Renal cortex interstitium (tissue), 15 donors: ENCODE results near the gene CTDSP1. TPM values are rescaled to one million over a fixed set of nuclear protein-coding genes. Genes with fewer than 3 reads are reported as not detected.

Experiments used
- DNase-seq, 11 donors: peaks; one replicate each; pipeline ENCODE4 v3.0.0-alpha.2; 2013; ENCODE audit warnings: low read depth in 9 of 11, low spot score in 4 of 11; ENCODE audit errors: extremely low read depth in 1 of 11
- long read RNA-seq, 16 experiments: transcript quantifications; one replicate each; lab custom pipeline, GENCODE V29; 2026
- polyA plus RNA-seq, 3 donors: library from polyadenylated mRNA; unstranded; fragments of 120-200 nt; gene quantifications; one replicate each; pipeline ENCODE4 v1.2.1, GENCODE V29; 2013; ENCODE audit not compliant: insufficient read length in 3 of 3

The CTDSP1 gene
- 100 to 1,000 TPM; 122 to 161 (median 157) TPM for polyA plus RNA-seq
- long read RNA-seq, donor 1, transcript CTDSP1-201 (7 exons, 2,638 nt), result major isoform, 11 of 45 reads
- long read RNA-seq, donor 1, partial matches to known transcripts, result 6 of 45 reads
- long read RNA-seq, donor 1, other reads (novel, unspliced or antisense), result 24 of 45 reads
- long read RNA-seq, donor 2, transcript CTDSP1-201 (7 exons, 2,638 nt), result major isoform, 11 of 63 reads
- long read RNA-seq, donor 2, partial matches to known transcripts, result 19 of 63 reads
- long read RNA-seq, donor 2, other reads (novel, unspliced or antisense), result 28 of 63 reads
- long read RNA-seq, donor 3, transcript CTDSP1-201 (7 exons, 2,638 nt), result major isoform, 18 of 102 reads
- long read RNA-seq, donor 3, partial matches to known transcripts, result 38 of 102 reads
- long read RNA-seq, donor 3, other reads (novel, unspliced or antisense), result 42 of 102 reads
- long read RNA-seq, donor 4, transcript CTDSP1-201 (7 exons, 2,638 nt), result major isoform, 8 of 33 reads
- long read RNA-seq, donor 4, partial matches to known transcripts, result 5 of 33 reads
- long read RNA-seq, donor 4, other reads (novel, unspliced or antisense), result 17 of 33 reads
- long read RNA-seq, donor 5, result 0 reads
- long read RNA-seq, donor 6, transcript CTDSP1-201 (7 exons, 2,638 nt), result major isoform, 13 of 43 reads
- long read RNA-seq, donor 6, partial matches to known transcripts, result 5 of 43 reads
- long read RNA-seq, donor 6, other reads (novel, unspliced or antisense), result 22 of 43 reads
- long read RNA-seq, donor 7, transcript CTDSP1-201 (7 exons, 2,638 nt), result major isoform, 11 of 165 reads
- long read RNA-seq, donor 7, partial matches to known transcripts, result 126 of 165 reads
- long read RNA-seq, donor 7, other reads (novel, unspliced or antisense), result 26 of 165 reads
- long read RNA-seq, donor 8, transcript CTDSP1-201 (7 exons, 2,638 nt), result major isoform, 18 of 92 reads
- long read RNA-seq, donor 8, partial matches to known transcripts, result 29 of 92 reads
- long read RNA-seq, donor 8, other reads (novel, unspliced or antisense), result 40 of 92 reads
- long read RNA-seq, donor 9, transcript CTDSP1-201 (7 exons, 2,638 nt), result major isoform, 19 of 57 reads
- long read RNA-seq, donor 9, partial matches to known transcripts, result 10 of 57 reads
- long read RNA-seq, donor 9, other reads (novel, unspliced or antisense), result 25 of 57 reads
- long read RNA-seq, donor 10, transcript CTDSP1-201 (7 exons, 2,638 nt), result major isoform, 13 of 183 reads
- long read RNA-seq, donor 10, partial matches to known transcripts, result 148 of 183 reads
- long read RNA-seq, donor 10, other reads (novel, unspliced or antisense), result 20 of 183 reads
- long read RNA-seq, donor 11, transcript CTDSP1-201 (7 exons, 2,638 nt), result major isoform, 13 of 27 reads
- long read RNA-seq, donor 11, partial matches to known transcripts, result 0 of 27 reads
- long read RNA-seq, donor 11, other reads (novel, unspliced or antisense), result 12 of 27 reads
- long read RNA-seq, donor 12, transcript CTDSP1-201 (7 exons, 2,638 nt), result major isoform, 5 of 20 reads
- long read RNA-seq, donor 12, partial matches to known transcripts, result 6 of 20 reads
- long read RNA-seq, donor 12, other reads (novel, unspliced or antisense), result 8 of 20 reads
- long read RNA-seq, donor 13, transcript CTDSP1-201 (7 exons, 2,638 nt), result major isoform, 24 of 137 reads
- long read RNA-seq, donor 13, partial matches to known transcripts, result 55 of 137 reads
- long read RNA-seq, donor 13, other reads (novel, unspliced or antisense), result 52 of 137 reads
- long read RNA-seq, donor 14, transcript CTDSP1-201 (7 exons, 2,638 nt), result major isoform, 10 of 46 reads
- long read RNA-seq, donor 14, partial matches to known transcripts, result 35 of 46 reads
- long read RNA-seq, donor 14, other reads (novel, unspliced or antisense), result 0 of 46 reads
- long read RNA-seq, donor 15, transcript CTDSP1-201 (7 exons, 2,638 nt), result major isoform, 6 of 13 reads
- long read RNA-seq, donor 15, partial matches to known transcripts, result 6 of 13 reads
- long read RNA-seq, donor 15, other reads (novel, unspliced or antisense), result 0 of 13 reads
- long read RNA-seq, donor 16, transcript CTDSP1-201 (7 exons, 2,638 nt), result major isoform, 36 of 344 reads
- long read RNA-seq, donor 16, partial matches to known transcripts, result 232 of 344 reads
- long read RNA-seq, donor 16, other reads (novel, unspliced or antisense), result 70 of 344 reads

DNA sequence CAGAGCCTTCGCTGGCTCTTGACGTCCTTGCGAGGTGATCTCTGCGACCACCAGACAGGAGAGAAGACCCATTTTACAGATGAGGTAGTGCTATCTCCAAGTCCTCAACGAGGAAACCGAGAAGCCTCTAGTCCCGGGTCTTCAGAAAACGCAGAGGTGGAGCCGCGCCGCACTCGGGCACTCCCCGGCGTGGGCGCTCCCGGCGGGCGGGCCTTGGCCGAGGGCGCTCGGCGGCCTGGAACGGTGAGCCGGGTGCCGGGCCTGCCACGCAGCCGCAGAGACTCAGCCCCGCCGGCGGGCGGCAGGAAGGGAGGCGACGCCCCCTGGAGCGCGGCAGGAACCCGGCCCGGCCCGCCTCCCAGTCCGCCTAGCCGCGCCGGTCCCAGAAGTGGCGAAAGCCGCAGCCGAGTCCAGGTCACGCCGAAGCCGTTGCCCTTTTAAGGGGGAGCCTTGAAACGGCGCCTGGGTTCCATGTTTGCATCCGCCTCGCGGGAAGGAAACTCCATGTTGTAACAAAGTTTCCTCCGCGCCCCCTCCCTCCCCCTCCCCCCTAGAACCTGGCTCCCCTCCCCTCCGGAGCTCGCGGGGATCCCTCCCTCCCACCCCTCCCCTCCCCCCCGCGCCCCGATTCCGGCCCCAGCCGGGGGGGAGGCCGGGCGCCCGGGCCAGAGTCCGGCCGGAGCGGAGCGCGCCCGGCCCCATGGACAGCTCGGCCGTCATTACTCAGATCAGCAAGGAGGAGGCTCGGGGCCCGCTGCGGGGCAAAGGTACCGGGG is at the start of gene CTDSP1:
TSS of gene CTDSP1 (plus strand) at position 478 of the 776 bp plus-strand sequence. CDS start at position 701, 223 bp downstream.
- DNase-seq, result peak; percentile 93 to 99 (median 97)

DNA sequence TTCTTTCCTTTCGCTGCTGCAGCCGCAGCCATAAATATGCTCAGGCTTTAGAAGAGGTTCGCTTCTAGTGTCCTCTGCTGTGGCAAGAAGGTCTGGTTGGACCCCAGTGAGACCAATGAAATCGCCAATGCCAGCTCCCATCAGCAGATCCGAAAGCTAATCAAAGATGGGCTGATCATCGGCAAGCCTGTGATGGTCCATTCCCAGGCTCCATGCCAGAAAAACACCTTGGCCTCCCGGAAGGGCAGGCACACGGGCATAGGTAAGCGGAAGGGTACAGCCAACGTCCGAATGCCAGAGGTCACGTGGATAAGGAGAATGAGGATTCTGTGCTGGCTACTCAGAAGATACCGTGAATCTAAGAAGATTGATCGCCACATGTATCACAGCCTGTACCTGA is 45.6 kb upstream of the CTDSP1 start:
- DNase-seq, result no peak

DNA sequence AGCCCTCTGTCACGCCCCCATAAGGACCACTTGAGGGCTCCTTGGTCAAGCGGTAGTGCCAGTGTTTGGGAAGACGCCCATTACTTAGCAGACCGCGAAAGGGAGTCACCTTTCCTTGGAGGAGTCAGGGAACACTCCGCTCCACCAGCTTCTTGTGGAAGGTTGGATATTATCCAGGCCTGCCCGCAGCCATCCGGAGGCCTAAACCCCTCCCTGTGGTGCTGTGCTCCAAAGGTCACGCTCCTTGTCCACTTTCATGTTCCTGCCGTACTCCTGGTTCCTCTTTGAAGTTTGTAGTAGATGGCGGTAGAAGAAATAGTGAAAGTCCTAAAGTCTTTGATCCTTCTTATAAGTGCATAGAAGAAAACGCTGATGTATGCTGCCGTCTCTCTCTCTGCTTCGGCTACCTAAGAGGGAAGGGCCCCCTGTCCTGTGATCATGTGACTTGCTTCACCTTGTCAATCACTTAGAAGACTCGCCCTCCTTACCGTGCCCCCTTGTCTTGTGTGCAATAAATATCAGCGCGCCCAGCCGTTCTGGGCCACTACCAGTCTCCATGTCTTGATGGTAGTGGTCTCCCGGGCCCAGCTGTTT is 44.7 kb upstream of the CTDSP1 start:
- DNase-seq, result no peak

- DNase-seq, result no peak
Observed at GRCh38 chr2:218357236-218358177, 42.2 kb upstream of the CTDSP1 start.

GRCh38 chr2:218360453-218360852 is 39.2 kb upstream of the CTDSP1 start:
- DNase-seq, result no peak

DNA sequence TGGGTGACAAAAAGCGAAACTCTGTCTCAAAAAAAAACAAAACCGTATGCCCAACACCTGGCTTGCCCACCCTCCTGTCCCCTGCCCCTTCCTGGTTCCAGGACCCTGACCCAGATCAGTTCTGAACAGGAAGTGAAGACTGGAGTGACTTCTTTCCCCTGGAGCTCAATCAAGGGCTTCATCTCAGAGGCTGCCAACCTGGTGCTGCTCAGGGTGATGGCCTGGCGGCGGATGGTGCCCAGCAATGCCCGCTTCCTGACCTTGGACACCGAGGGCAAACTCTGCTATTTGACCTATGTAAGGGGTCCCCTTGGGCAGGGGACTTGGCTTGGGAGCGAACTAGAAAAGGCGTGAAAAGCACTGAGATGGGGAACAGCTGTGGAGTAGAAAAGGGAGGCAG is 37.1 kb upstream of the CTDSP1 start:
- DNase-seq, result no peak

DNA sequence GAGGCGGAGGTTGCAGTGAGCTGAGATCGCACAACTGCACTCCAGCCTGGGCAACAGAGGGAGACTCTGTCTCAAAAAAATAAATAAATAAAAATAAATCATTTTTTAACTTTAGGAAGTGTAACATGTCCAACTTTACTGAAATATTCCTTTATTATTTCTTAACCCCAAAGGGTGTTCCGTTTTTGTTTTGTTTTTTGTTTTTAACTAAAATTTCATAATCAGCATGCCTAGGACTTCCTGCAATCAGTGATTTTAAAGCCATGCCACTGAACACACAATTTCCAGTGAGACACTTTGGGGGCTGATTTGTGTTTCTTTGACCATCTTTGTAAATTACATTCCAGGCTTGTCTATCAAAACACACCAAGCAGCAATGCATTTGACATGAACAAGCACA is 35.9 kb upstream of the CTDSP1 start:
- no peak for DNase-seq

GRCh38 chr2:218364196-218364595 is 35.5 kb upstream of the CTDSP1 start:
- DNase-seq, result no peak

- no peak for DNase-seq
Observed at GRCh38 chr2:218366621-218367414, 32.9 kb upstream of the CTDSP1 start.

GRCh38 chr2:218367415-218368149 is 32.1 kb upstream of the CTDSP1 start:
- peak in 10 of 11 donors; percentile 67 to 88 (median 84) for DNase-seq

DNA sequence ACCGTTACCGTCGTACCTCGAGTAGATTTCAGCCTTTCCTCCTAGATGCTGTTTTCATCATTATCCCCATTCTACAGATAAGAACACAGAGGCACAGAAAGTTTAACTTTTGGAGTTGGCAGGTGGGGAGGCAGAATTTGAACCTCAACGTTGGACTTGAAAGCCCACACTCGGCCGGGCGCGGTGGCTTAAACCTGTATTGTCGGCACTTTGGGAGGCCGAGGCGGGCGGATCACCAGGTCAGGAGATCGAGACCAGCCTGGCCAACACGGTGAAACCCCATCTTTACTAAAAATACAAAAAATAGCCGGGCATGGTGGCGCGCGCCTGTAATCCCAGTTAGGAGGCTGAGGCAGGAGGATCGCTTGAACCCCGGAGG is 31.5 kb upstream of the CTDSP1 start:
- no peak for DNase-seq

DNA sequence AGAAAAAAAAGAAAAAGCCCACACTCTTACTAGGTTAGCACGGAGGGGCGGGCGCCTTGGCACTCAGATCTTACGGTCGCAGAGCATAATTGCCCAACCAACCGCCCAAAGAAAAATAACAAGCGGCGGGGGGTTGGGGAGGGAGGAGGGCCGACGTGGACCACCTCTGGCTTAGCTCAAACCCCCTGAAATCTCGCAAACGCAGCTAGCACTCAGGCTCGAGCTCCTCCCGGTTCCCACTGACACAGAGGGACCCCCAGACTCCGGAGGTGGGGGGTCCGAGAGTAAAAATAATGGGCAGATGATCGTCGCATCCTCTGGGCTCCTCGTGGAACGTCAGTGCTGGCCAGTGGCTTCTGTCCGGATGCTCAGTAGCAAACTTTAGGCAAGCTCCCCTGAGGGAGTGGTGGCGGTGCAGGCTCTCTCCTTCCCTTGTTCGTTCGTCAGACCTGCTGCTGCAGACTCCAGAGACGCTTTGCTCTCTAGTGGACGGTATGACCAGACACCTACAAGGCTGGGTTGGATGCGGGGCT is 31.0 kb upstream of the CTDSP1 start:
- DNase-seq, result no peak

GRCh38 chr2:218369330-218369729 is 30.3 kb upstream of the CTDSP1 start:
- DNase-seq, result no peak
